ENCODE results near the gene ABTB2.
"Not testable (repeated sequence)": the region's sequence is repeated elsewhere in the genome, so short reads cannot be mapped to it uniquely, and the experiment has no call there.

Gene ABTB2

GRCh38 chr11:34226210-34226609 lies 131.6 kb downstream of the ABTB2 start:
- DNase-seq (ENCODE audit: low read depth) = no peak
- H3K4me1 ChIP-seq (ENCODE audit: control insufficient read depth, insufficient read depth, low read length) = peaks cover 15% of the 10 kb centered on the region
- H3K9ac ChIP-seq (ENCODE audit: low read length) = no peak overlapping the region
- no peaks in the 10 kb centered on the region for H3K36me3 ChIP-seq (ENCODE audit: control insufficient read depth, insufficient read depth, low read length, severe bottlenecking)
- no peaks in the 10 kb centered on the region for H3K27me3 ChIP-seq (replicated peaks; ENCODE audit: control insufficient read depth, insufficient read depth, low read length)
- H3K4me3 ChIP-seq (ENCODE audit: low read length) = no peak overlapping the region
- H3K9me3 ChIP-seq (ENCODE audit: control insufficient read depth, low read length) = no peaks in the 10 kb centered on the region

DNA sequence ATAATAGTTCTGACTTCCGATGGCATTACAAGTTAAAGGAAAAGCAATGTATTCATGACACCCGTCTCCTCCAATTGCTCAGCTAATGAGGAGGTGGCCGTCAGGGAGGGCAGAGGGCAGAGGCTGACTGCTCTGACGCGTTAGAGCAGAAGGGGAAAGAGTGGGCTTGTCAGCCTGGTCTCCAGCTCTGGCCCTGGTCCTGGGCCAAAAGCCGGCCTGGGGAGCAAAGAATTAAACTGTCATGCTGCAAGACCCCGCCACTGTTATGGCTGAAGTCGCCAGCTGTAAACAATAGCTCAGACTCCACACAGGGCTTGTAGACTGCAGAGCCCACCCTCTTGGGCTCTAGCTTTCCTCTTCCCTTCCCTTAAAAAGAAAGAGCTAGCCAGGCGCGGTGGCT lies 132.7 kb downstream of the ABTB2 start:
- Histone ChIP-seq H3K9ac (ENCODE audit: low read length) (no peak overlapping the region), H3K36me3 (ENCODE audit: control insufficient read depth, insufficient read depth, low read length, severe bottlenecking) (no peaks in the 10 kb centered on the region), H3K9me3 (ENCODE audit: control insufficient read depth, low read length) (no peaks in the 10 kb centered on the region), H3K4me3 (ENCODE audit: low read length) (no peak overlapping the region), H3K4me1 (ENCODE audit: control insufficient read depth, insufficient read depth, low read length) (peaks cover 21% of the 10 kb centered on the region), H3K27me3 (replicated peaks; ENCODE audit: control insufficient read depth, insufficient read depth, low read length) (no peaks in the 10 kb centered on the region)
- no peak for DNase-seq (ENCODE audit: low read depth)

GRCh38 chr11:34224434-34224966 lies 133.3 kb downstream of the ABTB2 start:
- Histone ChIP-seq H3K36me3 (ENCODE audit: control insufficient read depth, insufficient read depth, low read length, severe bottlenecking) (no peaks in the 10 kb centered on the region), H3K27me3 (replicated peaks; ENCODE audit: control insufficient read depth, insufficient read depth, low read length) (no peaks in the 10 kb centered on the region)

GRCh38 chr11:34223907-34224306 lies 133.9 kb downstream of the ABTB2 start:
- Histone ChIP-seq H3K9ac (ENCODE audit: low read length) (no peak overlapping the region), H3K9me3 (ENCODE audit: control insufficient read depth, low read length) (no peaks in the 10 kb centered on the region), H3K27me3 (replicated peaks; ENCODE audit: control insufficient read depth, insufficient read depth, low read length) (no peaks in the 10 kb centered on the region), H3K4me1 (ENCODE audit: control insufficient read depth, insufficient read depth, low read length) (peaks cover 28% of the 10 kb centered on the region), H3K4me3 (ENCODE audit: low read length) (no peak overlapping the region), H3K36me3 (ENCODE audit: control insufficient read depth, insufficient read depth, low read length, severe bottlenecking) (no peaks in the 10 kb centered on the region)
- no peak for DNase-seq (ENCODE audit: low read depth)

More at GRCh38 chr11:34224434-34224966, 133.3 kb downstream of the ABTB2 start:
- Histone ChIP-seq H3K4me1 (ENCODE audit: control insufficient read depth, insufficient read depth, low read length) (peaks cover 27% of the 10 kb centered on the region), H3K9ac (ENCODE audit: low read length) (no peak overlapping the region), H3K9me3 (ENCODE audit: control insufficient read depth, low read length) (no peaks in the 10 kb centered on the region), H3K4me3 (ENCODE audit: low read length) (no peak overlapping the region)
- DNase-seq (ENCODE audit: low read depth) = no peak

DNA sequence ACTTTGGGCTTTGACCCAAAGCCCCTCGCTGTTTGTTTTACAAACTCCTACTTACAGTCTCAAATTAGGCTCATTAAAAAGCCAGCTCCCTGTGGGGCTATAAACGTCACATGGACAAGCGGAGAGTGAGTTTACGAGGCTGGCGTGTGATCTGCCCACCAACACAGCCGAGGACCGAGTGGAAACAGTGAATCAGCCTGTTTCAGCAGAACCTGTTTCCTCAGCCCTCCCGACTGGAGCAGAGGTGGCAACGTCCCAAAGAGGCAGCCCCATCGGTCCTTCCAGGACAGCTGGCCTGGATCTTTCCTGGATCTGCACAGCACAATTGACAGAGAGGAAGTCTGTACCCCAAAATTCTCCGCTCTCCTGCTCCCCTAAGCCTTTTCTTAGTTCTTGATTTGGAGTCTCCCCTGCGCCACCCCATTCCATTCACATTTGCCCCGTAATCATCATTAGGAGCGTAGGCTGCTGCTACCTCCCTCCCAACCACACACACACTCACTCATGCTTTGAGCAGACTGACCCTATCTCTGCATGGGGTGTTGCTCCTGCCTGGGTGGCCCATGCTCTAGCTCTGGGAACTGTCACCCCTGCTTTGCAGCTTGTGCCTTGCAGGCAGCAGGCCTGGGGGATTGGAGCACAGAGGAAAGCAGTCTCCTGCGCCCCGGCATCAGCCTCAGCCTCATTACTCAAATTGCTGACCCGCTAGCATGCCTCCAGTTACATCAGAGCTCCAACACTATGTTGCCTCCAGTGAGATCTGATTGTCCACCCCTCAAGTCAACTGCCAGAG lies 134.6 kb downstream of the ABTB2 start:
- DNase-seq (ENCODE audit: low read depth) = peak; percentile 9
- peaks cover 28% of the 10 kb centered on the region for H3K4me1 ChIP-seq (ENCODE audit: control insufficient read depth, insufficient read depth, low read length)
- H3K4me3 ChIP-seq (ENCODE audit: low read length) = peak overlapping the region; percentile 12
- no peaks in the 10 kb centered on the region for H3K9me3 ChIP-seq (ENCODE audit: control insufficient read depth, low read length)
- H3K9ac ChIP-seq (ENCODE audit: low read length) = peak overlapping the region; percentile 16
- H3K36me3 ChIP-seq (ENCODE audit: control insufficient read depth, insufficient read depth, low read length, severe bottlenecking) = no peaks in the 10 kb centered on the region
- no peaks in the 10 kb centered on the region for H3K27me3 ChIP-seq (replicated peaks; ENCODE audit: control insufficient read depth, insufficient read depth, low read length)

DNA sequence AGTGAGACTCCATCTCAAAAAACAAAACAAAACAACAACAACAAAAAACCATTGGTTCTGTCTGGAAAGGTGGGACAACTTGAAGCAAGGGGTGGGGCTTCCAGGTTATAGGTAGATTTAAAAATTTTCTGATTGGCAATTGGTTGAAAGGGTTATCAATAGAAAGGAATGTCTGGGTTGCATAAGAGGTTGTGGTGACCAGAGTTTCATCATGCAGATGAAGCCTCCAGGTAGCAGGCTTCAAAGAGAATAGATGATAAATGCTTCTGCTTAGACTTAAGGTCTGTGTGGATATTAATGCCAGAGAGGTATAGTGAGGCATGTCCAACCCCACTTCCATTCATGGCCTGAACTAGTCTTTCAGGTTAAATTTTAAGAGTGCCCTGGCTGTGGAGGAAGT lies 135.8 kb downstream of the ABTB2 start:
- Histone ChIP-seq H3K4me1 (ENCODE audit: control insufficient read depth, insufficient read depth, low read length) (peaks cover 28% of the 10 kb centered on the region), H3K27me3 (replicated peaks; ENCODE audit: control insufficient read depth, insufficient read depth, low read length) (no peaks in the 10 kb centered on the region), H3K4me3 (ENCODE audit: low read length) (no peak overlapping the region), H3K9me3 (ENCODE audit: control insufficient read depth, low read length) (no peaks in the 10 kb centered on the region), H3K36me3 (ENCODE audit: control insufficient read depth, insufficient read depth, low read length, severe bottlenecking) (no peaks in the 10 kb centered on the region), H3K9ac (ENCODE audit: low read length) (no peak overlapping the region)
- DNase-seq (ENCODE audit: low read depth) = no peak

DNA sequence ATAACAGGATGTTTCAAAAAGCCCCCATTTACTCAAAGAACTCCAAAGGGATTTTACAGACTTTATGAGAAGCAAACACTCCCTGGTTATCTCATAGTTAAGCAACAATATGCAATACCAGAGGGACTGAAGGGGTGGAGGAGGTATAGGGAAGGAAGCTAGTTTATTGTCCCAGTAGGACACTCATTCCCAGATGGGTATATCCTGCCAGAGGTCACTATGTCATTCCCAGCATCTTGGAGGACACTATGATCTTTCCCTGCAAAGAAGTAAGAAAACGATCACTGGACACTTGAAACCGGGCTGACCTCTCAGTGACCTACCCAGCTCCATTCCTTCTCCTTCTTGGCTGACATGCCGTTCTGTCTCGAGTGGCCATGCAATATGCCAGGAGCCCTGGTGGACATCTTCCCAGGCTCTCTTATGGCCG lies 137.9 kb downstream of the ABTB2 start:
- Histone ChIP-seq H3K27me3 (replicated peaks; ENCODE audit: control insufficient read depth, insufficient read depth, low read length) (no peaks in the 10 kb centered on the region), H3K4me3 (ENCODE audit: low read length) (no peak overlapping the region), H3K36me3 (ENCODE audit: control insufficient read depth, insufficient read depth, low read length, severe bottlenecking) (no peaks in the 10 kb centered on the region), H3K4me1 (ENCODE audit: control insufficient read depth, insufficient read depth, low read length) (peaks cover 31% of the 10 kb centered on the region), H3K9me3 (ENCODE audit: control insufficient read depth, low read length) (no peaks in the 10 kb centered on the region), H3K9ac (ENCODE audit: low read length) (no peak overlapping the region)
- DNase-seq (ENCODE audit: low read depth) = no peak

DNA sequence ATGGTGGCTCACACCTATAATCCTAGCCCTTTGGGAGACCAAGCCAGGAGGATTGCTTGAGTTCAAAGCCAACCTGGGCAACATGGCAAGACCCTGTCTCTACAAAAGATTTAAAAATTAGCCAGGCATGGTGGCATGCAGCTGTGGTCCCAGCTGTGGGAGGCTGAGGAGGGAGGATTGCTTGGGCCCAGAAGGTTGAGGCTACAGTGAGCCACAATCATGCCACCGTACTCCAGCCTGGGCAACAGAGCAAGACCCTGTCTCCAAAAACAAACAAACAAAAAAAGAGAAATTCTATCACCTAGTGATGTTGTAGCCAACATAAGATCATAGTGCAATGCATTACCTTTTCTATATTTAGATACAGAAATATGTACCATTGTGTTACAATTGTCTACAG lies 138.5 kb downstream of the ABTB2 start:
- Histone ChIP-seq H3K36me3 (ENCODE audit: control insufficient read depth, insufficient read depth, low read length, severe bottlenecking) (no peaks in the 10 kb centered on the region), H3K9ac (ENCODE audit: low read length) (no peak overlapping the region), H3K27me3 (replicated peaks; ENCODE audit: control insufficient read depth, insufficient read depth, low read length) (no peaks in the 10 kb centered on the region), H3K4me1 (ENCODE audit: control insufficient read depth, insufficient read depth, low read length) (peaks cover 32% of the 10 kb centered on the region), H3K9me3 (ENCODE audit: control insufficient read depth, low read length) (no peaks in the 10 kb centered on the region), H3K4me3 (ENCODE audit: low read length) (no peak overlapping the region)
- DNase-seq (ENCODE audit: low read depth) = no peak

- H3K9me3 ChIP-seq (ENCODE audit: control insufficient read depth, low read length); H3K36me3 ChIP-seq (ENCODE audit: control insufficient read depth, insufficient read depth, low read length, severe bottlenecking); DNase-seq (ENCODE audit: low read depth); H3K27me3 ChIP-seq (replicated peaks; ENCODE audit: control insufficient read depth, insufficient read depth, low read length); H3K9ac ChIP-seq (ENCODE audit: low read length); H3K4me3 ChIP-seq (ENCODE audit: low read length): not testable (repeated sequence)
- peaks cover 36% of the 10 kb centered on the region for H3K4me1 ChIP-seq (ENCODE audit: control insufficient read depth, insufficient read depth, low read length)
Measured at GRCh38 chr11:34218756-34219155, 139.1 kb downstream of the ABTB2 start.

DNA sequence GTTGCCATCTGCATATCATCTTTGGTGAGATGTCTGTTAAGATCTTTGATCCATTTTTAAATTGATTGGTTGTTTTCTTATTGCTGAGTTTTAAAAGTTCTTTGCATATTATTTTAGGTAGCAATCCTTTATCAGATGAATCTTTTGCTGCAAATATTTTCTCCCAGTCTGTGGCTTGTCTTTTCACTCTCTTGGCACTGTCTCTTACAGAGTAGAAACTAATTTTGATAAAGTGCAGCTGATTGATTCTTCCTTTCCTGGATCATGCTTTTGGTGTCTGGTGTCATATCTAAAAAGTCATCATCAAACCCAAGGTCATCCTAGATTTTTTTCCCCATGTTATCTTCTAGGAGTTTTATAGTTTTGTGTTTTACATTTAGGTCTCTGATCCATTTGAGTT lies 139.7 kb downstream of the ABTB2 start:
- H3K9ac ChIP-seq (ENCODE audit: low read length) = no peak overlapping the region
- H3K9me3 ChIP-seq (ENCODE audit: control insufficient read depth, low read length) = no peaks in the 10 kb centered on the region
- no peaks in the 10 kb centered on the region for H3K36me3 ChIP-seq (ENCODE audit: control insufficient read depth, insufficient read depth, low read length, severe bottlenecking)
- no peak for DNase-seq (ENCODE audit: low read depth)
- no peaks in the 10 kb centered on the region for H3K27me3 ChIP-seq (replicated peaks; ENCODE audit: control insufficient read depth, insufficient read depth, low read length)
- H3K4me1 ChIP-seq (ENCODE audit: control insufficient read depth, insufficient read depth, low read length) = peaks cover 35% of the 10 kb centered on the region
- no peak overlapping the region for H3K4me3 ChIP-seq (ENCODE audit: low read length)

DNA sequence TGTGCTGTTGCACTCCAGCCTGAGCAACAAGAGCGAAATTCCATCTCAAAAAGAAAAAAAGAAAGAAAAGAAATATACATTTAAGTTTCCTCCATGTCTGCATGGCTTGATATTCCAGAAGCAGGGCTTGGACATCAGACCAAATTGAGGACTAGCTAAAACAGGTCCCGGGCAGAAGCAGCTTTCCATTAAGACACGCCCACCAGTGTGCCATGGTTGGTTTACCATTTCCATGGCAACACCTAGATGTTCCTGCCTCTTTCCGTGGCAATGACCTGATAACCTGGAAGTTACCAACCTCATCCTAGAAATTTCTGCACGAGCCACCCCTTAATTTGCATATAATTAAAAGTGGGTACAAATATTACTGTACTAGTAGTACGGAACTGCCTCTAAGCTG lies 141.1 kb downstream of the ABTB2 start:
- Histone ChIP-seq H3K4me3 (ENCODE audit: low read length) (no peak overlapping the region), H3K4me1 (ENCODE audit: control insufficient read depth, insufficient read depth, low read length) (peaks cover 27% of the 10 kb centered on the region), H3K36me3 (ENCODE audit: control insufficient read depth, insufficient read depth, low read length, severe bottlenecking) (no peaks in the 10 kb centered on the region), H3K27me3 (replicated peaks; ENCODE audit: control insufficient read depth, insufficient read depth, low read length) (no peaks in the 10 kb centered on the region), H3K9ac (ENCODE audit: low read length) (no peak overlapping the region), H3K9me3 (ENCODE audit: control insufficient read depth, low read length) (no peaks in the 10 kb centered on the region)
- DNase-seq (ENCODE audit: low read depth) = no peak

Measured in adipocyte (in vitro differentiated cells).